GM21786 (cell line): ENCODE data around the gene OR10G8.

ENCODE experiments used
- ATAC-seq: cut with Tn5 transposase; IDR thresholded peaks from one replicate; pipeline ENCODE4 v1.9.1; 2021; ENCODE audit not compliant: unreplicated experiment

OR10G8 gene

DNA sequence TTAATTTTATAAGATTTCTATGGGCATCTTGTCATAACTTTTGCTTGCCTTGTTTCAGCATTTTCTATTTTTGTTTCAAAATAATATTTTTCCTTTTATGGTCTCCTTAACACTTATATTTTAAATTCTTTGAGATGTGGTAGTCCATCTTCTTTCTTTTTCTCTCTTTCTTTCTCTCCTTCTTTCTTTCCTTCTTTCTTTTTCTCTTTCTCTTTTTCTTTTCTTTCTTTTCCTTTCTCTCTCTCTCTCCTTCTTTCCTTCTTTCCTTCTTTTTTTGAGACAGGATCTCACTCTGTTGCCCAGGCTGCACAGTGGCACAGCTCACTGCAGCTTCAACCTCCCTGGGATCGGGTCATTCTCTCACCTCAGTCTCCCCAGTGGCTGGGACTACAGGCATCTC, 50.7 kb downstream of the OR10G8 start:
- no peak for ATAC-seq

DNA sequence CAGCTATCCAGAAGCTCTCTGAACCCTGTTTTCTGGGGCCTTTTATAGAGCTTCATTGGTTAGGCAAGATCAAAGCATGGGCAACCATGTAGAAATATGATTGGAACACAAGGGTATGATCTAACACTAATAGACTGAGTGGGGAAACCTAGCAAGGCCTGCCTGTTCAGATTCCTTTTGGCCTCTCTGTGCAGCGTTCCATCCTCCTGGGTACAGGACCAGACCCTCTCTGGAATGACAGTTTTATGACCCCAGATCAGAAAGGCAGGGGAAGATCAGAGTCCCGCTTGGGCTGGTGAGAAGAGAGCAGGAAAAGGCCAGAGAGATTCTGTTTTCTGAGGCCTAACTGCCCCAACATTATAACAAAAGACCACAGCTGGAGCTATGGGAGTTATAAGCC, 52.0 kb downstream of the OR10G8 start:
- ATAC-seq = no peak

DNA sequence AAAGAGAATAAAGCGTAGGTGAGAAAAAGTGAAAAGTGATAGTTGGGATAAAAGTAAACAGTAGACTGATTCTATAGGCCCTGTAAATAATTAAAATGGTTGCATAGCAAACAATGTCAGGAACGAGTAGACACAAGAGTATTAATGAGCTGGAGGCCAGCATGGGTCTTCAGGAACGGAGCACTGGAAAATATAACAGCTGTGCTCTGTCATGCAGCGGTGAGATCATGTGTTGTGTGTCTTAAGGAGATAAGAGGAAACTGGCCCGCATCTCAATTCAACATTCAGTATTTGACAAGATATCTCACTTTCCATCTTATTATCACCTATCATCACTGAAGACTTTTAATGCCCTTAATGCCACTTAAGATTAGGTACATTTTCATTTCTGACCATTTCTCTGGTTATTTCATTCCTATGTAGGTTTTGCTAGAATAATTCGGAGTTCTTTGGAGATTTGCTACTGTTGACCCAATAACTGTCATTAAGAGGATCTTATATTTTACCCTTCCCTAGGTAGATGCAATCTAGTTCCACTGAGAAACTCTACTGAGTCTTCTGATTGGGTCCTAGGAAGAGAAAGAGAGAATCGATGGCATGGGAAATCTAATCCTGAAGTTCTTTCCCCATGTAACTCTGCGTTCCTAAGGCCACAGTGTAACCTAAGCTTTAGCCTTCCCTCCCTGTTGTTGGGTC, 53.2 kb downstream of the OR10G8 start:
- no peak for ATAC-seq
